GF-D8 (cell line): ENCODE results near the gene TP53TG3C.
"Not testable (repeated sequence)": the region's sequence is repeated elsewhere in the genome, so short reads cannot be mapped to it uniquely, and the experiment has no call there.

ENCODE experiments used
- DNase-seq: peaks from one replicate; lab custom pipeline; 2025; lab: John Stamatoyannopoulos, UW

Gene TP53TG3C

GRCh38 chr16:33193926-33194325 lies at the start of gene TP53TG3C:
TP53TG3C (plus strand) TSS chr16:33194226; CDS start chr16:33194294, 68 bp downstream.
- DNase-seq = not testable (repeated sequence)
